GM04503 (cell line): Measurements from ENCODE around the gene IRF7.

ENCODE experiments used
- DNase-seq: peaks from one replicate; pipeline ENCODE4 v3.0.0-alpha.2; 2012; ENCODE audit warnings: low read depth

The IRF7 gene

GRCh38 chr11:607971-608659, 7.6 kb downstream of the IRF7 start:
- DNase-seq: no peak

- no peak for DNase-seq
These were observed 8.6 kb downstream of the IRF7 start for GRCh38 chr11:607020-607780.

- DNase-seq: no peak
These were observed 9.5 kb downstream of the IRF7 start for GRCh38 chr11:606245-606644.

- DNase-seq: no peak
These were observed 10.2 kb downstream of the IRF7 start for GRCh38 chr11:605286-606129.

- DNase-seq: no peak
These were observed 12.6 kb downstream of the IRF7 start for GRCh38 chr11:603154-603553.

- DNase-seq: no peak
These were observed 14.0 kb downstream of the IRF7 start for GRCh38 chr11:601573-602245.

GRCh38 chr11:598005-598680, 17.6 kb downstream of the IRF7 start:
- DNase-seq: no peak

- DNase-seq: no peak
These were observed 18.5 kb downstream of the IRF7 start for GRCh38 chr11:597166-597725.

- no peak for DNase-seq
These were observed 19.4 kb downstream of the IRF7 start for GRCh38 chr11:596374-596773.

- no peak for DNase-seq
These were observed 20.4 kb downstream of the IRF7 start for GRCh38 chr11:595400-595799.

- no peak for DNase-seq
These were observed 22.4 kb downstream of the IRF7 start for GRCh38 chr11:593347-593746.

- no peak for DNase-seq
These were observed 22.8 kb downstream of the IRF7 start for GRCh38 chr11:592918-593317.

- DNase-seq: no peak
These were observed 23.2 kb downstream of the IRF7 start for GRCh38 chr11:592501-592900.

GRCh38 chr11:590997-591396, 24.8 kb downstream of the IRF7 start:
- no peak for DNase-seq

- DNase-seq: no peak
These were observed 26.0 kb downstream of the IRF7 start for GRCh38 chr11:589798-590197.

- DNase-seq: no peak
These were observed 27.8 kb downstream of the IRF7 start for GRCh38 chr11:587978-588380.

GRCh38 chr11:587546-587945, 28.2 kb downstream of the IRF7 start:
- DNase-seq: no peak

- DNase-seq: no peak
These were observed 29.1 kb downstream of the IRF7 start for GRCh38 chr11:586376-587316.

- DNase-seq: no peak
These were observed 31.5 kb downstream of the IRF7 start for GRCh38 chr11:584287-584686.

- DNase-seq: no peak
These were observed 34.0 kb downstream of the IRF7 start for GRCh38 chr11:581752-582151.
